ENCODE data around the gene MAP9.

DNA sequence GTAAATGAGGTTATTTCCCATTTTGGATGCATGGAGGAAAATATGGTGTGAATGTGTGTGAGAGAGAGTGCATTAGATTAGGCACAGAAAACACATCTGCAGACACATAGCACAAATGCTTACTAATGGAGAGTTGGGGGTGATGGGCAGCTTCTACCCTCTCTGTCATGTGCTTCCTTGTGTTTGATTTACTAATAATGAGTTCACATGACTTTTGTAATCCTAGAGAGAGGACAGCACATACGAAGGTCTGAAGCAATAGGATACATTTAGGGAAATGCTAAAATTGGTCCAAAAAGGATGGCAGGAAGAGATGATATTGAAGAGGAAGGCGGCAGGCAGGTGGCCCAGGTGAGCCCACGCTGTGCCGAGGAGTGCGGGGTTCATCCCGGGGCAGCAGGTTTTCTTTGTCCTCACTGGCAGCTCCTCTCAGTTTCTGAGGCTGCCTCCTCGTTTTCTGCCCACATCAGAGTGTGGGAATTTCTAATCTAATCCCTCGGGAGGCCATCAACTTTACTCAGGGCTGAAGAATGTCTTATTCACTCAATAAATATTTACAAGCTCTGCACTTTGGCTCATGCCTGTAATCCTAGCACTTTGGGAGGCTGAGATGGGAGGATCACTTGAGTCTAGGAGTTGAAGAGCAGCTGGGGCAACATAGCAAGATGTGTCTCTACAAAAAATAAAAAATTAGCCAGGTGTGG is 15.9 kb upstream of the MAP9 start:
- TF ChIP-seq, protein P1, sequence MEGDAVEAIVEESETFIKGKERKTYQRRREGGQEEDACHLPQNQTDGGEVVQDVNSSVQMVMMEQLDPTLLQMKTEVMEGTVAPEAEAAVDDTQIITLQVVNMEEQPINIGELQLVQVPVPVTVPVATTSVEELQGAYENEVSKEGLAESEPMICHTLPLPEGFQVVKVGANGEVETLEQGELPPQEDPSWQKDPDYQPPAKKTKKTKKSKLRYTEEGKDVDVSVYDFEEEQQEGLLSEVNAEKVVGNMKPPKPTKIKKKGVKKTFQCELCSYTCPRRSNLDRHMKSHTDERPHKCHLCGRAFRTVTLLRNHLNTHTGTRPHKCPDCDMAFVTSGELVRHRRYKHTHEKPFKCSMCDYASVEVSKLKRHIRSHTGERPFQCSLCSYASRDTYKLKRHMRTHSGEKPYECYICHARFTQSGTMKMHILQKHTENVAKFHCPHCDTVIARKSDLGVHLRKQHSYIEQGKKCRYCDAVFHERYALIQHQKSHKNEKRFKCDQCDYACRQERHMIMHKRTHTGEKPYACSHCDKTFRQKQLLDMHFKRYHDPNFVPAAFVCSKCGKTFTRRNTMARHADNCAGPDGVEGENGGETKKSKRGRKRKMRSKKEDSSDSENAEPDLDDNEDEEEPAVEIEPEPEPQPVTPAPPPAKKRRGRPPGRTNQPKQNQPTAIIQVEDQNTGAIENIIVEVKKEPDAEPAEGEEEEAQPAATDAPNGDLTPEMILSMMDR (IDR thresholded peaks at IDR 0.05; ENCODE audit: insufficient read depth, low read length) = no peak
- TF ChIP-seq POLR2AphosphoS5 (IDR thresholded peaks at IDR 0.05; ENCODE audit: low read depth) (no peak), SPI1 (IDR thresholded peaks at IDR 0.05; ENCODE audit: borderline replicate concordance, low read depth) (no peak), GABPA (IDR thresholded peaks at IDR 0.05; ENCODE audit: low read depth) (no peak)
- TF ChIP-seq, protein P2, sequence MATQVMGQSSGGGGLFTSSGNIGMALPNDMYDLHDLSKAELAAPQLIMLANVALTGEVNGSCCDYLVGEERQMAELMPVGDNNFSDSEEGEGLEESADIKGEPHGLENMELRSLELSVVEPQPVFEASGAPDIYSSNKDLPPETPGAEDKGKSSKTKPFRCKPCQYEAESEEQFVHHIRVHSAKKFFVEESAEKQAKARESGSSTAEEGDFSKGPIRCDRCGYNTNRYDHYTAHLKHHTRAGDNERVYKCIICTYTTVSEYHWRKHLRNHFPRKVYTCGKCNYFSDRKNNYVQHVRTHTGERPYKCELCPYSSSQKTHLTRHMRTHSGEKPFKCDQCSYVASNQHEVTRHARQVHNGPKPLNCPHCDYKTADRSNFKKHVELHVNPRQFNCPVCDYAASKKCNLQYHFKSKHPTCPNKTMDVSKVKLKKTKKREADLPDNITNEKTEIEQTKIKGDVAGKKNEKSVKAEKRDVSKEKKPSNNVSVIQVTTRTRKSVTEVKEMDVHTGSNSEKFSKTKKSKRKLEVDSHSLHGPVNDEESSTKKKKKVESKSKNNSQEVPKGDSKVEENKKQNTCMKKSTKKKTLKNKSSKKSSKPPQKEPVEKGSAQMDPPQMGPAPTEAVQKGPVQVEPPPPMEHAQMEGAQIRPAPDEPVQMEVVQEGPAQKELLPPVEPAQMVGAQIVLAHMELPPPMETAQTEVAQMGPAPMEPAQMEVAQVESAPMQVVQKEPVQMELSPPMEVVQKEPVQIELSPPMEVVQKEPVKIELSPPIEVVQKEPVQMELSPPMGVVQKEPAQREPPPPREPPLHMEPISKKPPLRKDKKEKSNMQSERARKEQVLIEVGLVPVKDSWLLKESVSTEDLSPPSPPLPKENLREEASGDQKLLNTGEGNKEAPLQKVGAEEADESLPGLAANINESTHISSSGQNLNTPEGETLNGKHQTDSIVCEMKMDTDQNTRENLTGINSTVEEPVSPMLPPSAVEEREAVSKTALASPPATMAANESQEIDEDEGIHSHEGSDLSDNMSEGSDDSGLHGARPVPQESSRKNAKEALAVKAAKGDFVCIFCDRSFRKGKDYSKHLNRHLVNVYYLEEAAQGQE (IDR thresholded peaks at IDR 0.05; ENCODE audit: insufficient replicate concordance, low read depth) = no peak

Measured in HL-60 (cell line).